ENCODE results near the gene HOXD9.
A peak's percentile ranks its signal among the peaks of the same experiment; 100 is the strongest.

The HOXD9 gene

DNA sequence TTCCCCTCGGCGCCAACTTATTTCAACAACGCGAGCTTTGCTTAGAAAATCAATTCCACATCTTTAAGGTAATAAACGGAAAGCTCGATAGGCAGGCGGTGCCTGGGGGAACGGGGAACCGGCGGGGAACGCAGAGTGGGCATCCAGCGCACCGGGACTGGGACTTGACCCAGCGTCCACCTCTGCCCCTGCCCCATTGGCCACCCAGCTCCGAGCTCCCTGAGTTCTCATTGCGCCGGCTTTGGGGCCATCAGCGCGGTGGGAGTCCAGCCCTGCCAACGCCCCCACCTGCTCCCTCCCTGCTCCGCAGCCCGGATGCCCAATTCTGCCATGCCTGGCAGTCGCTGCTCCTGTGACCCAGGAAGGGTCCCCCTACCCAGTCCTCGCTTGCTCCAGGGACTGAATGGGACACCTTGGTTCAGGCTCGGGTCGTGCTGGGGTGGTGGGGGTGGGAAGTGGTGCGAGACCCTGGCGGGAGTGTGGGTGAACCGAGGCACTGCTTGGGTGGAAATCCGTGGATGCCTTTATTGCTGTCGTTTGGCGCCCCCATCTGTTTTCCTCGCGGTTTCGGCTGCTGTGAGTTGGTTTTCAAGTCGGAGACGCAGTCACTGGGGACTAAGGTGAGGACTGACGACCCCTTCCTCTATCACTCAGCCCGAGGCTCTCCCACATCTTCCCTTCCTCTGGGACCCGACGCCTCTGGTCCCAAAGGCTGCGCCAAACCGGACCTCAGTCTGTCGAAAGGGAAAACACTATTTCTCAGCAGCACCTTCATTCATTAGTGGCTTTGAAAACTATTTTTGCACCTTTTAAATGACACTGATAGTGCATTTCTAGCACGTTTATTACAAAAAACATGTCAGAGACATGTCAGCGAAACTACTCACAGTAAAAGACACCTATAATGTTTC lies 36.4 kb upstream of the HOXD9 start:
- DNase-seq: no peak

GRCh38 chr2:176087330-176088047 lies 35.0 kb upstream of the HOXD9 start:
- DNase-seq: no peak

- DNase-seq: no peak
Observed at GRCh38 chr2:176088048-176088936, 34.2 kb upstream of the HOXD9 start.

DNA sequence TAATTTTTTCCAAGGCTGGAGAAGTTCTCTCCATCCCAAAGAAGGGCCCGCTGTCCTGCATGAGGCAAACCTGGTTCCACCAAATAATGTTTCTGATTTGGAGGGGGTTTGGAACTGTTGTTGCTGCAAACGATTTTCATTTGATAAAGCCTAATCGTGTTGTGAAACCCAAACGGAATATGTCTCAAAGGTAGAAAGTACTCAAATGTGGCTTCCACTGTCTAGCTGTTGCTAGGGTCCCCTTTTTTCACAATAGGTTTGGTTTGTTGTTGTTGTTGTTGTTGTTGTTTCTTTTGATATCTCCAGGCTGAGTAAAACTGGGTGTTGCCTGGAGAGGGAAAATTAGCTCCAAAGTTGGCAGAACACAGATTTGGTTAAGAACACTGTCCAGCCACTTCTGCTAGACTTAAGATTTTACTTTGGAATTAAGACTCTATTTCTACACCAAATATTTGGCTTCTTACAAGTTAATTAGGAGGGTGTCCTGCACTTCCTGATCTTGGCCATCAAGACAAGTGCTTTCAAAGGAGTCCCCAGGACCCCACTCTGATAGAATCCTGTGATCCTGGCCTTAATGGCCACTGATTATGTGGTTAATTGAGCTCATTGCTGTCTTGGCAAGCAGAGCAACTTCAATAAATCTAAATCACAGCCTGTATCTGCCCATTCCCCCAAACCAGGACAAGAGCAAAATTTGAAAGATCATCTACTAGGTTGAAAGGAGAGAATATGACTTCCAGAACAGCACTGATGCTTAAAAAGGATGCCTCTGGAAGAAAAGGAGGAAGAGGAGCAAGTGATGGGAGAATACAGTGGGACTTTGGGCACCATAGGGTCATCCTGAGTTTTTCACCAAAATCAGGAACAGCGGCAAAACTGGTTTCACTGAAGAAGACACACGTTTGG lies 33.3 kb upstream of the HOXD9 start:
- DNase-seq: no peak

DNA sequence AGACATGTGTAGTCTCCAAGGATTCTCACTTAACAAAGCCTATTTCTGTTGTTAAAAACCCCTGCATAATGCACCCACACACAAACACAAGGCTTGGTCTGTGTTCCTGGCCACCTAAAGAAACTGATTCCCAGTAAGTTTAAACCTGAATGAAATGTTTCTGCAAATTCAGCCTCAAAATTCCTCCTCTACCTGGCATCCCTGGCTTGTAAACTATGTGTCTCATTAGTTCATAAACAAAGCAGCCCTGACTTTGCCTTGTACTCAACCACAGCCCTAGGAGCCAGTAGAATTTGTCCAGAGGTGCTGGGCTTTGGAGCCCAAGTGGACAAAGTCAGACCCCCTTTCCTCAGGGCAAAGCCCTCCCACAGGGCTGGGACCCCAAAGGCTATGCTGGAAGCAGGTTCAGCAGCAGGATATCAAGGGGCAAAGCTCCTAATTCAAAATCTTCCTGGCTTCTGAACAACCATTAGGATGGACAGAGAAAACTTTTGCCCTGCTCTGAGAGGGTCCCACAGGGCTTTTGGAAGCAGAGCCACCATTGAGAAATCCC lies 32.6 kb upstream of the HOXD9 start:
- no peak for DNase-seq

- no peak for DNase-seq
Observed at GRCh38 chr2:176090862-176091261, 31.7 kb upstream of the HOXD9 start.

DNA sequence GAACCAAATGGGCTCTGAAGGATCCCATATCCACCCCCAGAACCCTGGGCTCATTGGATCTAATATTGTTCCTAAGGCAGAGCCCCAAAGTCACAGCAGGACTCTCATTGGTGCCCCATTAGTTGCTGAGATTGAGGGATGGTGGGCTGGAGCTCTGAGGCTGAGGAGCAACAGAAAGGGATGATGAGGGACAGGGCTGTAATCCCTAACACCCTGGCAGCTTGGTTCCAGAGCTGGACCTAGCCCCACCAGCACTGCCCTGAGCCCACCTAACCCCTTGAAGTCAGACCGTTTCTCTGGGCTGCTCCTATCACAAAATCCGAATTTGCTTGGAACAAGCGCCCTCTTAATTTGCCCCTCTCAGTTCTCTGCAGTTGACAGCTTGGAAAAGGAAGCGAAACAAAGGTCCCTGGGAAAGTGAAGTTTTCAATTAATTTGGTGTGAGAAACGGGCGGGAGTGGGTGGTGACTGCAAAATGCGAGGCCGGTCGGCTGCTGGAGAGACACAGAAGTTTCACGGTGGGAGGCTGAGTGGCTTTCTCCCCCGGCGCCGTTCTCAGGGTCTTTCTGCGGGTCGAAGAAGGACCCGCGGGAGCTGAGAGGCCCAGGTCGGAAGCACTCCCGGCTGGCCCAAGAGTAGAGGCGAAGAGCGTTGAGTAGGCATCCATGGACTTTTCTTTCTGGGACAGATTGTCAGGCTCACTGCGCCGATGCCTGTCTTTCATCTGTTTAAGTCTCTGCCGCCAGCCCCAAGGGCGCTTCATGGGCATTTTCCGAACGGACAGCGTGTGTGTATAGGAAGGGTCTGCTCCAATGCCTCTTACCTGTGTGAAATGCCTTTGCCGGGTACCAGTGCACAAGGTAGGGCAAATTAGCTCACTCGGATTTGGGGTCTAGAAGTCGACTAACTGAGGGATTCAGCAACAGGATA lies 30.9 kb upstream of the HOXD9 start:
- DNase-seq: no peak

- DNase-seq: no peak
Observed at GRCh38 chr2:176092270-176093144, 30.0 kb upstream of the HOXD9 start, which contains the start of gene HOXD13. HOXD13 (plus strand) TSS chr2:176092721; CDS start chr2:176092891, 170 bp downstream.

GRCh38 chr2:176093145-176093897 lies 29.2 kb upstream of the HOXD9 start:
- no peak for DNase-seq

DNA sequence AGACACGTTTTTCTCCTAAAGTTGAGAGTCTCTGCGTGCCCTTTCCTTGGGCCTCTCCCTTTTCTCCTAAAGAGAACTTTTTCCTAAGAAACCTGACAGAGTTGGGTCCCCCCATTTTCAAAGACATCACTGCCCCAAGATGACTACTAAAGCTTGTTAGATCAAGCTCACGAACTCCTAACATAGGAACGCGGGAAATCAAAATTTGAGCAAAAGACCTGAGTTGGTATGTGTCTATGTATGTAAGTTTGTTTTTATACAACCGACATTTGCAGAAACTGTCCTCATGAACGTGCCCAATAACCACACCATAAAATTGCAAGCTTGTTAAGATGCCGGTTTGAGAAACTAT lies 28.6 kb upstream of the HOXD9 start:
- DNase-seq: no peak

- DNase-seq: no peak
Observed at GRCh38 chr2:176094349-176094748, 28.2 kb upstream of the HOXD9 start.

- DNase-seq: no peak
Observed at GRCh38 chr2:176095421-176095820, 27.1 kb upstream of the HOXD9 start.

DNA sequence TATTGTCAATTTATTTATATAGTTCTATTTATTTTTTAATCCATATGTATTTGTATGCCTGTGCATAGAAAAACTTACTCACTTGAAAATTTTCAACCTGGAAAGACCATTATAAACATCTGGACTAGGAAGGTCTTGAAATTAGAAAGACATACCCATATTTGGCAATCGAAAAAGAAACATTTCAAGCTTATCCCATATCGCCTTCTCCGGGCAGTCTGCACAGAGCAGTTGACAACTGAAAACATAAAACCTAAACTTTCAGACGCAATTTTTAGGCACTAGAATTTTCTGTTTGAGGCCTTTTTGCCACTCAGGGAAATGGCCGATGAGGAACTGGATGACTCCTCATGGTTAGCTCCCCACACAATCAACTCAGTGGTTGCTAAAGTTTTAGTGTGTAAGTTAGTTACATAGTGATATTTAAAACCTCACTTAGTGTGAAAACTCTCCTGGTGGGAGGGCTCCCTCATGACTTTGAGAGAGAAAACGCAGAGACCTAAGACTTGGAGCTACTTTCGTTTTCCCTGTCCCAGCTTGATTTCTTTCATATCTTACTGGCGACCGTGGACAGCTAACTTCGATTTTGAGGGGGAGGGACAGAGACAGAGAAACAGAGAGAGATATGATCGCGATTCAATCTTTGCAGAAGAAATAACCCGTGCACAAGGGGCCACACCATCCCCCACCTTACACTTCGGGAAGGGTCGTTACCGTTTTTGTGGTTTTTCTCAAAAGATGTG lies 26.1 kb upstream of the HOXD9 start:
- no peak for DNase-seq

DNA sequence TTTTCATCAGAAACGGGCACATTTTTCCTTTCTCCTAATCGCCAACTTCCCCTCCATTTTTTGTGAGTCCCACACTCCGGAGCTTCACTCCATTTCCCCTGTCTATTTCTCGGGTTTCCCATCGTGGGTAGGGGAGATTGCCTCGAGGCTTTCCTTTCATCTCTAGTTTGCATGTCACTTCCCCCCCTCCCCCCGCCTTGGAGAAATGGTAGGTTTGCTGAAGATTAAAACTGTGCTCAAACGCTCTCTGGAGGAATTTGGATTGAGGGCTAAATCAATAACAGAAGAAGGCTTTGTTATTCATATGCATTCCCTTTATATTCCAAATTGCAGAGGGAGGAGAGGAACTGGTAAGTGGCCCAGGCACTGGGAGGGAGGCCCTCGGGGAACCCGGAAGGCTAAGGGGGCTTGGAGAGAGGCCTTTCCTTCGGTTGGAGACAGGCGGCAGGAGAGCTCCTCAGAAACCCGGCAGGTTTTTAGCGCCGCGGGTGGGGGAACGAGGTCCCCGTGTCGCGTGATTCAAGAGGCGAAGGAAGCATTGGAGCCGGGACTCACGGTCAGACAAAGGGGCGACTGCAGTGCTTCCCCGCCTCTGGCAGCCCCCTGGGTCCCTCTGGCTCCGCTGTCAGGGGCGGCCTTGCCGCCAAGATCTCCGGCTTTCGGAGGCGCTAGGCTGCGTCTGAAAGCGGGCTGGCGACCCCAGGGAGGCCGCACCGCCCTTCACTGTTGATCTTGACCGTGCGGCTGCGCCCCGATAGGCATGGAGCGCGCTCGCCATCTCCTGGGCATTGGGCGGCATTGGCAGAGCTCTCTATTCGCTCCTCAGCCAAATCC lies 25.3 kb upstream of the HOXD9 start:
- peak; percentile 33 for DNase-seq

DNA sequence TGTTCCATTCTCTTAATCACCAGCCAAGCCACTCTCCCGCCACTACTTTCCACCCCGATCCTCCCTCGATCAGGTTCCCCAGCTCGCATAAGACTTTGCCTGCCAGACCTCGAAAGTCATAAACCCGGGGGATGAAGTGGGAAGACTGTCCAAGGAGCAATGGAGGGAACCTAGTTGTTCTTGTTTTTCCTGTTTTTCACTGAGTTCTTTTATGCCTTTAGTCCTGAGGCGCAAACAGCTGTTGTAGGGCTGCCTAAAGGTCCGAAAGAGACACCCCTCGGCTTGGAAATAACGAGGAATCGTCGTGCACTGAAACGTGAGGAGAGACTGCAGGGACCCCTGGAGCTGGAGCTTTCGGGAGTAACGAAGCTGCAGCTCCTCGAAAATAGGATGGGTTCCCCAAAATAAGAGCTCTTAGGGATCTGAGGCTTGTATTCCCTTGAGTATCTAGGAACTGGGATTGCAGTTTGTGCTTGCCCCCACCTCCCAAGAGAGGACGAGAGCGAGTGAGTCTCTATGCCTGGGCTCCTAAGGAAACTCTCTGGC lies 24.6 kb upstream of the HOXD9 start:
- no peak for DNase-seq

DNA sequence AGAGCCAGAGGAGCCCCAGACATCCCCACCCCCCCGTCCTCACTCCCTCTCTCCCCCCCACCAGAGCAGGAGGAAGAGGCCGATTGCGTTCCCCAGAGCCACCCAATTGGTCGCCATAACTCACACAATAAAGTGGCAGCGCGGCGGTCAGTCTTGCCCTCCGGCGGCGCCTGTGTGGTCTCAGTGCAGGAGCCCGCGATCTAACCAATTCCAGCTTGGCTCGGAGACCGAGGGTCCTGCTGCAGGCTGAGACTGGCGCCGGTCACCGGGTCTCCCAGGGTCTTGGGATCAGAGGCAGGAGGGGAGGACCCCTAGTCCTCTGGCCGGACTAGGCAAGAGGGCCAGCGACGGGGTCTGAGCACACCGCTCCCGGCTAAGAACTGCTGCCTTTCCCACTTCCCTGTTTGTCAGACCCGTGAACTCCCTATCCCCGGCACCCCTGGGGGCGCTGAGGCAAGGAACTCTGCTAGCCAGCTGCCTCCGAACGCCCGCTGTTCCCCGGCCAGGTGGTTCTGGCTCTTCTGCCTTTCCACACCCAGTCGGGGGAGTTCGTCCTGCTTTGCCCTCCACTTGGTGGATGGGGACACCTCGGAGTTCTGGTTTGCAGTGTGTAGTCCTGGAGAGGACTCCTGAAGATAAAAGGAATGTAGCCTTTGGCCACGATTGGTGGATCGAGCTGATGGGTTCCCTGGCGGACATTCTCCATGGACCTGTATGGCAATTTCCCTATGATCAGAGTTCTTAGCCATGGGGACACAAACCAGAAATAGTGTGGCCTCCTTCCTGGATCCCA lies 24.0 kb upstream of the HOXD9 start:
- DNase-seq: no peak

Measured in kidney glomerular epithelial cell (primary cell).